Omental fat pad (tissue), 4 donors: Measurements from ENCODE around the gene FOXA1. TPM values are rescaled to one million over a fixed set of nuclear protein-coding genes. Genes with fewer than 3 reads are reported as not detected.

Experiments
- total RNA-seq, 4 donors: library from RNA; depleted of rRNA; stranded (reverse); fragments of >200 nt; gene quantifications; one replicate each; pipeline ENCODE4 v1.1.0, GENCODE V29; 2016

The FOXA1 gene
- total RNA-seq, 4 donors from 2014 or later = not detected

Other genes starting within 250 kb of the FOXA1 start
- gene TTC6, start 380 bp upstream of the FOXA1 start, total RNA-seq = not detected